K562 (cell line): Measurements from ENCODE around the gene RAB3C.

ENCODE experiments used
- CREB1 ChIP-seq, 2 experiments: sonication (generic) in 1 of 2; formaldehyde crosslinking in 1 of 2; IDR thresholded peaks; 2 replicates each; pipeline versions ENCODE4 v1.6.1 to v1.8.0; 2012 to 2022; ENCODE audit warnings: inconsistent platforms in 1 of 2, mild to moderate bottlenecking in 1 of 2, missing genetic modification reagents in 1 of 2, moderate library complexity in 1 of 2
- GABPA ChIP-seq: fragments of 200-800 bp; sonication (Bioruptor generic); conservative IDR thresholded peaks from 2 replicates; pipeline ENCODE4 v1.6.1; 2016; ENCODE audit warnings: low read depth, missing genetic modification characterization, missing compliant biosample characterization
- RB1 ChIP-seq: fragments of 450-650 bp; IDR thresholded peaks from 2 replicates; pipeline ENCODE4 v1.6.1; 2017; ENCODE audit warnings: low read depth, mild to moderate bottlenecking
- SP1 ChIP-seq: sonication (generic); formaldehyde crosslinking; IDR thresholded peaks from 2 replicates; pipeline ENCODE4 v1.8.1; 2022; ENCODE audit warnings: mild to moderate bottlenecking, missing genetic modification reagents
- TCF7 ChIP-seq: sonication (generic); IDR thresholded peaks from 2 replicates; pipeline ENCODE4 v1.6.1; 2016; ENCODE audit warnings: antibody characterized with exemption, borderline replicate concordance
- TEAD1 ChIP-seq, 2 experiments: fragments of 450-650 bp in 1 of 2; sonication (generic) in 1 of 2; formaldehyde crosslinking; IDR thresholded peaks; 2 replicates each; pipeline versions ENCODE4 v1.4.0 to v1.8.0; 2020 to 2022; ENCODE audit warnings: mild to moderate bottlenecking in 2 of 2, missing genetic modification reagents in 1 of 2
- TEAD2 ChIP-seq: fragments of 450-650 bp; IDR thresholded peaks from 2 replicates; pipeline ENCODE4 v1.6.1; 2016; ENCODE audit warnings: missing genetic modification characterization, control low read depth, missing compliant biosample characterization
- ZNF174 ChIP-seq: fragments of 250-450 bp; sonication (Bioruptor Pico); IDR thresholded peaks from 2 replicates; pipeline ENCODE4 v1.4.0; 2020; ENCODE audit warnings: mild to moderate bottlenecking
- ZNF384 ChIP-seq: IDR thresholded peaks from 2 replicates; pipeline ENCODE4 v1.6.1; 2012; ENCODE audit warnings: low read depth, low read length, improper control_type of control experiment
- TF ChIP-seq, protein P1 (sequence below): sonication (generic); formaldehyde crosslinking; IDR thresholded peaks from 2 replicates; pipeline ENCODE4 v1.8.0; 2022; ENCODE audit warnings: mild to moderate bottlenecking, missing genetic modification reagents
- TF ChIP-seq, protein P2 (sequence below), 3 experiments: IDR thresholded peaks in 2 of 3; conservative IDR thresholded peaks in 1 of 3; 2 replicates each; pipeline ENCODE4 v1.5.1; 2011 to 2012; ENCODE audit warnings: low read length in 3 of 3, mild to moderate bottlenecking in 3 of 3, control low read depth in 2 of 3, improper control_type of control experiment in 1 of 3, inconsistent platforms in 1 of 3, low read depth in 1 of 3, mixed read lengths in 1 of 3, moderate library complexity in 1 of 3; ENCODE audit not compliant: insufficient read depth in 2 of 3
- TF ChIP-seq, protein P3 (sequence below): fragments of 450-650 bp; IDR thresholded peaks from 2 replicates; pipeline ENCODE4 v1.7.0; 2016; ENCODE audit warnings: borderline replicate concordance
- TF ChIP-seq, protein P4 (sequence below): fragments of 450-650 bp; IDR thresholded peaks from 2 replicates; pipeline ENCODE4 v1.6.1; 2016

DNA sequence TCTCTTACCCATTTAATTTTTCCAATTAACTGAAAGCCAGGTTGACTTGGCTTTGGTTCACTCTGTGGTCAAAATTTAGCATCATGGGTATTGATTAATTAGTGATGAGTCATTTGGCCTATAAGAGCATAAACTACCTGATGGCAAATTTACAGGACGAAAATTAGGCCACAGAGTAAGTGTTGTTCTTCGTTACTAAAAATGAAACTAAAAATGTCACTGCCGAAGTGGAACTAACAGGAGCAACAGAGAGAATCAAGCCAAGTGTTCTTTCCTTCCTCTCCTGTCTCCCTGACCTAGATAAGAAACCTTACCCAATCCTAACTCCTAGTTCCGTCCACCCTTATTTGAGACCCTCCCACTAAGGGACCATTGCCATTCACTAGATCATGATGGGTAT lies 176.9 kb downstream of the RAB3C start:
- TF ChIP-seq, protein P1, sequence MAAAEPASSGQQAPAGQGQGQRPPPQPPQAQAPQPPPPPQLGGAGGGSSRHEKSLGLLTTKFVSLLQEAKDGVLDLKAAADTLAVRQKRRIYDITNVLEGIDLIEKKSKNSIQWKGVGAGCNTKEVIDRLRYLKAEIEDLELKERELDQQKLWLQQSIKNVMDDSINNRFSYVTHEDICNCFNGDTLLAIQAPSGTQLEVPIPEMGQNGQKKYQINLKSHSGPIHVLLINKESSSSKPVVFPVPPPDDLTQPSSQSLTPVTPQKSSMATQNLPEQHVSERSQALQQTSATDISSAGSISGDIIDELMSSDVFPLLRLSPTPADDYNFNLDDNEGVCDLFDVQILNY (CRISPR knock-in tag) = no peak
- no peak for TF ChIP-seq TEAD1 (CRISPR knock-in tag; IDR thresholded peaks at IDR 0.05)
- no peak for TF ChIP-seq ZNF174
- no peak for TF ChIP-seq TCF7
- TF ChIP-seq, protein P2, sequence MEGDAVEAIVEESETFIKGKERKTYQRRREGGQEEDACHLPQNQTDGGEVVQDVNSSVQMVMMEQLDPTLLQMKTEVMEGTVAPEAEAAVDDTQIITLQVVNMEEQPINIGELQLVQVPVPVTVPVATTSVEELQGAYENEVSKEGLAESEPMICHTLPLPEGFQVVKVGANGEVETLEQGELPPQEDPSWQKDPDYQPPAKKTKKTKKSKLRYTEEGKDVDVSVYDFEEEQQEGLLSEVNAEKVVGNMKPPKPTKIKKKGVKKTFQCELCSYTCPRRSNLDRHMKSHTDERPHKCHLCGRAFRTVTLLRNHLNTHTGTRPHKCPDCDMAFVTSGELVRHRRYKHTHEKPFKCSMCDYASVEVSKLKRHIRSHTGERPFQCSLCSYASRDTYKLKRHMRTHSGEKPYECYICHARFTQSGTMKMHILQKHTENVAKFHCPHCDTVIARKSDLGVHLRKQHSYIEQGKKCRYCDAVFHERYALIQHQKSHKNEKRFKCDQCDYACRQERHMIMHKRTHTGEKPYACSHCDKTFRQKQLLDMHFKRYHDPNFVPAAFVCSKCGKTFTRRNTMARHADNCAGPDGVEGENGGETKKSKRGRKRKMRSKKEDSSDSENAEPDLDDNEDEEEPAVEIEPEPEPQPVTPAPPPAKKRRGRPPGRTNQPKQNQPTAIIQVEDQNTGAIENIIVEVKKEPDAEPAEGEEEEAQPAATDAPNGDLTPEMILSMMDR (IDR thresholded peaks at IDR 0.05 in 2 of 3, conservative IDR thresholded peaks at IDR 0.05 in 1 of 3; ENCODE audit: insufficient read depth in 2 of 3, low read depth in 1 of 3, low read length in 3 of 3) = no peak
- TF ChIP-seq, protein P3, sequence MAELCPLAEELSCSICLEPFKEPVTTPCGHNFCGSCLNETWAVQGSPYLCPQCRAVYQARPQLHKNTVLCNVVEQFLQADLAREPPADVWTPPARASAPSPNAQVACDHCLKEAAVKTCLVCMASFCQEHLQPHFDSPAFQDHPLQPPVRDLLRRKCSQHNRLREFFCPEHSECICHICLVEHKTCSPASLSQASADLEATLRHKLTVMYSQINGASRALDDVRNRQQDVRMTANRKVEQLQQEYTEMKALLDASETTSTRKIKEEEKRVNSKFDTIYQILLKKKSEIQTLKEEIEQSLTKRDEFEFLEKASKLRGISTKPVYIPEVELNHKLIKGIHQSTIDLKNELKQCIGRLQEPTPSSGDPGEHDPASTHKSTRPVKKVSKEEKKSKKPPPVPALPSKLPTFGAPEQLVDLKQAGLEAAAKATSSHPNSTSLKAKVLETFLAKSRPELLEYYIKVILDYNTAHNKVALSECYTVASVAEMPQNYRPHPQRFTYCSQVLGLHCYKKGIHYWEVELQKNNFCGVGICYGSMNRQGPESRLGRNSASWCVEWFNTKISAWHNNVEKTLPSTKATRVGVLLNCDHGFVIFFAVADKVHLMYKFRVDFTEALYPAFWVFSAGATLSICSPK = no peak
- no peak for TF ChIP-seq RB1
- no peak for TF ChIP-seq SP1 (CRISPR knock-in tag)
- no peak for TF ChIP-seq GABPA (tag)
- no peak for TF ChIP-seq TEAD2 (tag)
- TF ChIP-seq, protein P4, sequence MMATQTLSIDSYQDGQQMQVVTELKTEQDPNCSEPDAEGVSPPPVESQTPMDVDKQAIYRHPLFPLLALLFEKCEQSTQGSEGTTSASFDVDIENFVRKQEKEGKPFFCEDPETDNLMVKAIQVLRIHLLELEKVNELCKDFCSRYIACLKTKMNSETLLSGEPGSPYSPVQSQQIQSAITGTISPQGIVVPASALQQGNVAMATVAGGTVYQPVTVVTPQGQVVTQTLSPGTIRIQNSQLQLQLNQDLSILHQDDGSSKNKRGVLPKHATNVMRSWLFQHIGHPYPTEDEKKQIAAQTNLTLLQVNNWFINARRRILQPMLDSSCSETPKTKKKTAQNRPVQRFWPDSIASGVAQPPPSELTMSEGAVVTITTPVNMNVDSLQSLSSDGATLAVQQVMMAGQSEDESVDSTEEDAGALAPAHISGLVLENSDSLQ = no peak
- no peak for TF ChIP-seq ZNF384
- no peak for TF ChIP-seq CREB1 (IDR thresholded peaks at IDR 0.05)
- no peak for TF ChIP-seq CREB1 (CRISPR knock-in tag; IDR thresholded peaks at IDR 0.05)
